ENCODE data around the gene TEX9.

TEX9 gene

DNA sequence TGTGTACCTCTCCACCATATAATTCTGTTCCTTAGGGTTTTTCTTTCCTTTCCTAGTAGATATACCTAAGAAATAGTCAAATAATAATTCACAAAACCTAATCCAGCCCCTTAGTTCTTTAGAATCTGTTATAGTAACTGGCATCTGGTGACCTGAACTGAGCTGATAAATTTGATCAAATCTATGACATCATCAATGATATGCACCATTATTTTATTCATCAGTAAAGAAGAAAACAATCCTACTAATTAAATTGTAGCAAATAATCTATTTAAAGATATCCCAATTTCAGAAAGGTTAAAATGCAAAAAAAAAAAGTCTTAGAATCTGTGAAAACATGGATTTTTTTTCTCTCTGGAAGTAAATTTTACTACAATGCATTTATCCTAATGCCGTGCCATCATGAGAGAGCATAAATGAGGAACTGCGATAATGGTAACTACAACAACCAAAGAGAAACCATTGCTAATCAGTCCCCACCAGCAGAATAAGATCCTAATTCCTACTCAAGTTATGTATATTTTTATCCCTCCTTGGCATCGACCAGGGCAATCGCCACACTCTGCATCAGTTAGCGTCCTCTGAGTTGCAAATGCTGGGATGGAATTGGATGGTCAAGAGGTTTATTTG is 106.3 kb downstream of the TEX9 start:
- in situ Hi-C loops (cut with MboI; ENCODE audit: low sequenced_read_pairs, unreplicated experiment): no loop called here
- DNase-seq (ENCODE audit: low spot score): no peak
- TF ChIP-seq, protein P1, sequence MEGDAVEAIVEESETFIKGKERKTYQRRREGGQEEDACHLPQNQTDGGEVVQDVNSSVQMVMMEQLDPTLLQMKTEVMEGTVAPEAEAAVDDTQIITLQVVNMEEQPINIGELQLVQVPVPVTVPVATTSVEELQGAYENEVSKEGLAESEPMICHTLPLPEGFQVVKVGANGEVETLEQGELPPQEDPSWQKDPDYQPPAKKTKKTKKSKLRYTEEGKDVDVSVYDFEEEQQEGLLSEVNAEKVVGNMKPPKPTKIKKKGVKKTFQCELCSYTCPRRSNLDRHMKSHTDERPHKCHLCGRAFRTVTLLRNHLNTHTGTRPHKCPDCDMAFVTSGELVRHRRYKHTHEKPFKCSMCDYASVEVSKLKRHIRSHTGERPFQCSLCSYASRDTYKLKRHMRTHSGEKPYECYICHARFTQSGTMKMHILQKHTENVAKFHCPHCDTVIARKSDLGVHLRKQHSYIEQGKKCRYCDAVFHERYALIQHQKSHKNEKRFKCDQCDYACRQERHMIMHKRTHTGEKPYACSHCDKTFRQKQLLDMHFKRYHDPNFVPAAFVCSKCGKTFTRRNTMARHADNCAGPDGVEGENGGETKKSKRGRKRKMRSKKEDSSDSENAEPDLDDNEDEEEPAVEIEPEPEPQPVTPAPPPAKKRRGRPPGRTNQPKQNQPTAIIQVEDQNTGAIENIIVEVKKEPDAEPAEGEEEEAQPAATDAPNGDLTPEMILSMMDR (IDR thresholded peaks at IDR 0.05; ENCODE audit: borderline replicate concordance, control extremely low read depth, extremely low read depth, insufficient read depth, missing control alignments): no peak

DNA sequence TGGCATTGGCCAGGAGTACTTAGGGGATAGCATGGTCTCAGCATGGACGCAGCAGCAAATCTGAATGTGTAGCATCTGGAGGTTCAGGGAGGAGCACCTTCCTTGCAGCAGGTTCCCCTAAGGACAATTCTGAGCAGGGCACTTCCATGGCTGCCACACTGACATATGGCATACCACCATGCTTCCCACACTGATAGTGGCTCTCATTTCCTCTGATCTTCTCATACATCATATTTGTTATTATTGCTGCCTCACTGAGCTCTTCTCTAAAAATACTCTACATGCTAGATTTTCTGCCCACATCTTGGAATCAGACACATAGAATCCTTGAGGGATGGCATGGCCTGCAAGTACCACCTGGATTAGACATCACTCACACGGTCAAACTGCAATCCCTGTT is 107.1 kb downstream of the TEX9 start:
- in situ Hi-C loops (cut with MboI; ENCODE audit: low sequenced_read_pairs, unreplicated experiment): no loop called here
- DNase-seq (ENCODE audit: low spot score): no peak

DNA sequence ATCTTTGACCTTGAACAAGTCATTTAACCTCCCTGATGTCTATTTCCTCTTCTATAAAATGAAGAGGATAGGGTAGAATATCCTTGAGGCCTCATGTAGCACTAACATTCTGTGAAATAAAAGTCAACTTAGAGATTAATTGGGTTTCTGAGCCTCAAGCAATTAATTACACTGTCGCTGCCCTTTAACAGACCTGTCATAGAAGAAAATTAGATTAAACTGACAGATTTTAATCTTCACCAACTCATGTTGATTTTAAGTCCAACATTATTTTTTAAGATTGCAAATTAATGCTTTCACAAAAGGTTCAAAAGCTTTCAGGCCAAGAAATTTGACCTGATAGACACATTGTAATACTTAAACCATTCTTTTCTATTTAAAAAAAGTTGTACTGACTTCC is 107.8 kb downstream of the TEX9 start:
- DNase-seq (ENCODE audit: low spot score): no peak
- TF ChIP-seq, protein P1 (IDR thresholded peaks at IDR 0.05; ENCODE audit: borderline replicate concordance, control extremely low read depth, extremely low read depth, insufficient read depth, missing control alignments): no peak
- in situ Hi-C loops (cut with MboI; ENCODE audit: low sequenced_read_pairs, unreplicated experiment): no loop called here

More for the DNA sequence above, 107.1 kb downstream of the TEX9 start:
- TF ChIP-seq, protein P1 (IDR thresholded peaks at IDR 0.05; ENCODE audit: borderline replicate concordance, control extremely low read depth, extremely low read depth, insufficient read depth, missing control alignments): no peak

DNA sequence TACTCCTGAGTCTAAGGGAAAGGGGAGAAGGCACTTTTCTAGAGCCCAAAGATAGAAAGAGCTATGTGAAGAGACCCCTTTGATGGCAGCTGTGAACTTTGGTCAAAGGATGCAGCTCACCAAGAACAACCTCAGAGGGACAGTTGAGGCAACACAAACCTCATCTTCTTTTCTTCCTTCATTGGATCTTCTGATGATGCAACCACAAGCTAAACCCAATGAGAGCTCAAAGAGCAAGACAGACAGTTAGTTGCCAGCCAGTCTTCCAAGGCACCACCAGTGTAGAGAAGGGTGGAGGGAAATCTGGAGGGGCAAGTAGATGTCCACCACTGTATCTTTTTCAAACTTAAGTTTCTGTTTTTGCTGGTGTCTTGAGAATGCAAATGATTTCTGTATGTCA is 110.1 kb downstream of the TEX9 start:
- in situ Hi-C loops (cut with MboI; ENCODE audit: low sequenced_read_pairs, unreplicated experiment): loop anchor here (25.0 kb wide), 2 partner anchors 662 to 1062 kb away; no protein-coding TSS in a partner anchor

More for the DNA sequence above, 110.1 kb downstream of the TEX9 start:
- no peak for DNase-seq (ENCODE audit: low spot score)
- TF ChIP-seq, protein P1 (IDR thresholded peaks at IDR 0.05; ENCODE audit: borderline replicate concordance, control extremely low read depth, extremely low read depth, insufficient read depth, missing control alignments): no peak

Measured in GM13976 (cell line).